GM12873 (cell line): ENCODE results near the gene TRAPPC10.

Experiments
- CTCF ChIP-seq: IDR thresholded peaks from 2 replicates; pipeline ENCODE4 v1.5.1; 2012; ENCODE audit warnings: low read depth, mild to moderate bottlenecking, moderate library complexity, low read length, control low read depth; ENCODE audit not compliant: insufficient read depth; ENCODE audit errors: missing control alignments

Gene TRAPPC10

GRCh38 chr21:43984905-43985689, 27.0 kb upstream of the TRAPPC10 start:
- no peak for TF ChIP-seq CTCF

DNA sequence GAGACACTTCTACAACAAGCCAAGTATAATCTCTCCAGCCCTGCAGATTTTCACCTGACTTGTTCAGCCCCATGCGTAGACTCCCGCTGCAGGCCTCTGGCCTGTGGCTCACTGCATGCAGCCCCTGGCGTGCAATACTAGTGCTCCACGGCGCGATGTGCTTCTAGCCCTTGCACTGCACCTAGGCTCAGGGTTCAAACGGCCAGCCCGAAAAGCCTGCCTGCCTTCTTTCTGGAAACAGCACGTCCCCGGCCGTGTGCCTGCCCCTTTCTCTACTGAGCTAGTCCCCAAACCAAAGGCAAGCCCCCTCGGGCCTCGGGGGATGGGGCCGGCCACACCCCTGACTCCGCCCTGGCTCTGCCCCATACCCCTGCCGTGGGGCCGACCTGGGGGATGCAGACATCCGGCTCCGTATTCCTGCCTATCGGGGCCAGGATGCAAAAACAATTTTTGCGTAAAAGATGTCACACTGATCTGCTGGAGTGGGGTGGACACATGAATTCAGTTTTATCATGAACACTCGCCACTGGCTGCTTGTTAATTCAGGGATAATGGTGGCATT, 26.3 kb upstream of the TRAPPC10 start:
- TF ChIP-seq CTCF = no peak

- TF ChIP-seq CTCF = no peak
Observed at GRCh38 chr21:43986544-43987451, 25.3 kb upstream of the TRAPPC10 start.

DNA sequence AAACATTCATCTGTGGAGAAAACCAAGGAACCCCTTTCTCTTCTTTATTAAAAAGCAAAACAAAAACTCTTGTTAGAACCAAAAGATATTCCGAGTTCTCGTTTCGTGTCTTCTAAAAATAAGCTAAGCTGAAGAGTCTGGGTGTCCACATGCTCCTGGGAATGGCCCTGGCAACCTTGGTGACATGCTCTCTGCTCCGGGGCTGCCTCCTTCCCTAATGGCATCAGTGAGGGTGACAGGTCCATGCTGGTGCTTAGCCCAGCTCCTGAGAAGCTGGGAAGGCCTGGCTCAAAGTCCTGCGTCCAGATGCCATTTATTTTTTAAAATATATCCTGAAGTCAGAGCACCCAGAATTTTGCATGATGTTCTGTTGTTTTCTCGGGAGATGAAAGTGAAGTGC, 24.6 kb upstream of the TRAPPC10 start:
- TF ChIP-seq CTCF = no peak

- no peak for TF ChIP-seq CTCF
Observed at GRCh38 chr21:43988016-43988415, 24.1 kb upstream of the TRAPPC10 start.

DNA sequence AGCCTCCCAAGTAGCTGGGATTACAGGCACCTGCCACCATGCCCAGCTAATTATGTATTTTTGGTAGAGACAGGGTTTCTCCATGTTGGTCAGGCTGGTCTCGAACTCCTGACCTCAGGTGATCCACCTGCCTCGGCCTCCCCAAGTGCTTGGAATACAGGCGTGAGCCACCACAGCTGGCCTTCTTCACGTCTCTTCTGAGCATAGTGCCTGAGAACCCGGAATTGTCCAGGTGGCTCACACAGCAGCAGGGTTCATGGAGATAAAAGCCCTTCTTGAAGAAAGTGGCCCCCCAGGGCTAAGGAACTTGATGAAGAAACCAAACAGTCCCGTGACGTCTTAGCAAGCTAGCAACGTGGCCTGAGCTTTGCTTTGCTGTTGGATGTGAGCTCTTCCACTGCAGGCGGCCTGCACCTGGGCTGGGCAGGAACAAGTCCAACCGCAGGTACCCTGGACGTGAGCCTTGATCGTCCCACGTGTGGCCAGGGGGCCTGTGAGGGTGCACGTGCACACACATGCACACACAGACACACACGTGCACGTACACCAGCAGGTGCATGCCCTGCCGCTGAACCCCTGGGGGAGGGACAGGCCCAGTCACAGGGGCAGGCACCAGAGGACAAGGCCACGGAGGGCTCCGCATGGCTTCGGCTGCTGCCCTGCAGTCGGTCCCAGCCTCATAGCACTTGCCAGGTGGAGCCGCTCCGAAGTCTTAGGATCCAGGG, 23.4 kb upstream of the TRAPPC10 start:
- no peak for TF ChIP-seq CTCF
